ENCODE measurements around the gene CALD1. TPM values are rescaled to one million over a fixed set of nuclear protein-coding genes. Genes with fewer than 3 reads are reported as not detected.

The CALD1 gene
- total RNA-seq, 2 experiments from 2014 or later, result 0.33 TPM; not detected in 1

- Mint-ChIP-seq H3K4me3 (no peak overlapping the region), H3K27me3 (no peaks in the 10 kb centered on the region), H3K9me3 (no peaks in the 10 kb centered on the region), H3K36me3 (ENCODE audit: low read depth) (no peaks in the 10 kb centered on the region), H3K4me1 (ENCODE audit: low read depth) (no peaks in the 10 kb centered on the region), H3K27ac (no peak overlapping the region)
- DNase-seq (no peak), ATAC-seq (ENCODE audit: poor library complexity) (no peak)
- H3K27me3 ChIP-seq (ENCODE audit: control insufficient read depth in 1 of 2, insufficient read depth in 2 of 2, low read length in 2 of 2), result no peaks in the 10 kb centered on the region
- ChIA-PET CTCF (no interaction called here), POLR2A (no interaction called here)
- no peaks in the 10 kb centered on the region for H3K9me3 ChIP-seq (ENCODE audit: control insufficient read depth in 1 of 2, insufficient read depth in 1 of 2, low read length in 2 of 2)
- no peaks in the 10 kb centered on the region for H3K4me1 ChIP-seq (ENCODE audit: insufficient read depth, low read length)
- TF ChIP-seq CTCF (IDR thresholded peaks at IDR 0.05), result no peak
- H3K4me3 ChIP-seq (ENCODE audit: low read length), result no peak overlapping the region
- intact Hi-C loops (cut with DNase I, micrococcal nuclease), result no loop called here
- H3K27ac ChIP-seq (ENCODE audit: low read depth in 1 of 2, low read length in 2 of 2), result no peak overlapping the region
- H3K36me3 ChIP-seq (ENCODE audit: insufficient read depth, low read length), result no peaks in the 10 kb centered on the region
Observed at GRCh38 chr7:134827889-134828288, 48.5 kb downstream of the CALD1 start.

- DNase-seq (no peak), ATAC-seq (ENCODE audit: poor library complexity) (no peak)
- H3K36me3 ChIP-seq (ENCODE audit: insufficient read depth, low read length), result no peaks in the 10 kb centered on the region
- H3K9me3 Mint-ChIP-seq, result no peaks in the 10 kb centered on the region
- H3K4me1 ChIP-seq (ENCODE audit: insufficient read depth, low read length), result no peaks in the 10 kb centered on the region
- H3K4me3 ChIP-seq (ENCODE audit: low read length), result no peak overlapping the region
- CTCF ChIA-PET, result no interaction called here
- no peaks in the 10 kb centered on the region for H3K9me3 ChIP-seq (ENCODE audit: control insufficient read depth in 1 of 2, insufficient read depth in 1 of 2, low read length in 2 of 2)
- POLR2A ChIA-PET, result no interaction called here
- no peaks in the 10 kb centered on the region for H3K36me3 Mint-ChIP-seq (ENCODE audit: low read depth)
- H3K27ac ChIP-seq (ENCODE audit: low read depth in 1 of 2, low read length in 2 of 2), result no peak overlapping the region
- no peaks in the 10 kb centered on the region for H3K27me3 Mint-ChIP-seq
- TF ChIP-seq CTCF (IDR thresholded peaks at IDR 0.05), result no peak
- no peaks in the 10 kb centered on the region for H3K27me3 ChIP-seq (ENCODE audit: control insufficient read depth in 1 of 2, insufficient read depth in 2 of 2, low read length in 2 of 2)
- no peaks in the 10 kb centered on the region for H3K4me1 Mint-ChIP-seq (ENCODE audit: low read depth)
- intact Hi-C loops (cut with DNase I, micrococcal nuclease), result no loop called here
- H3K27ac Mint-ChIP-seq, result no peak overlapping the region
- no peak overlapping the region for H3K4me3 Mint-ChIP-seq
Observed at GRCh38 chr7:134828361-134828760, 48.9 kb downstream of the CALD1 start.

GRCh38 chr7:134829380-134829986 is 50.0 kb downstream of the CALD1 start:
- H3K27me3 Mint-ChIP-seq, result no peaks in the 10 kb centered on the region
- ChIA-PET CTCF (no interaction called here), POLR2A (no interaction called here)
- intact Hi-C loops (cut with DNase I, micrococcal nuclease), result no loop called here
- DNase-seq, result no peak
- Histone ChIP-seq H3K4me3 (ENCODE audit: low read length) (no peak overlapping the region), H3K27ac (ENCODE audit: low read depth in 1 of 2, low read length in 2 of 2) (no peak overlapping the region), H3K9me3 (ENCODE audit: control insufficient read depth in 1 of 2, insufficient read depth in 1 of 2, low read length in 2 of 2) (no peaks in the 10 kb centered on the region), H3K36me3 (ENCODE audit: insufficient read depth, low read length) (no peaks in the 10 kb centered on the region), H3K4me1 (ENCODE audit: insufficient read depth, low read length) (no peaks in the 10 kb centered on the region), H3K27me3 (ENCODE audit: control insufficient read depth in 1 of 2, insufficient read depth in 2 of 2, low read length in 2 of 2) (no peaks in the 10 kb centered on the region)
- no peaks in the 10 kb centered on the region for H3K9me3 Mint-ChIP-seq
- no peak for ATAC-seq (ENCODE audit: poor library complexity)
- H3K4me1 Mint-ChIP-seq (ENCODE audit: low read depth), result no peaks in the 10 kb centered on the region
- H3K27ac Mint-ChIP-seq, result no peak overlapping the region
- TF ChIP-seq CTCF (IDR thresholded peaks at IDR 0.05), result no peak
- H3K4me3 Mint-ChIP-seq, result no peak overlapping the region
- peaks cover under 1% of the 10 kb centered on the region for H3K36me3 Mint-ChIP-seq (ENCODE audit: low read depth)
